GM19397 (cell line): ENCODE measurements around the gene NAA40.

ENCODE experiments used
- ATAC-seq: cut with Tn5 transposase; IDR thresholded peaks from one replicate; pipeline ENCODE4 v1.9.1; 2021; ENCODE audit warnings: mild to moderate bottlenecking, moderate library complexity; ENCODE audit not compliant: unreplicated experiment

The NAA40 gene

DNA sequence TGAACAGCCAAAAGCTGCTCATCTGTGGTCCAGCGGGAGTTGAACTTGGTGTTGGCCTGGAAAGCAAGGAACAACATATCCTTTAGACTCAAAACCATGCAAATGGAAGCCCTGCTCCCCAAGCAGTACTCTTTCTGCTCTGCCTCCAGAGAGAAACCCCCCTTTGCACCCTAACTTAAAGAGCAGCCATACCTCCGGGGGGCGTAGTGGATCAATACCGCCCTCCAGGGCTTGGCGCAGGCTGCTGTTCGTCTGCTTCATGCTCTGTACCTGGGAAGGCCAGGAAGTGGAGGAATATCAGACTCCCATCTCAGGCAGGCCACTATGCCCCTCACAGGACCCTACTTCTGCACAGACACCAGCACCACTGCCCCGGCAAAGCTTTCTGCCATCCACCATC, 26.1 kb upstream of the NAA40 start:
- ATAC-seq: no peak

GRCh38 chr11:63913866-63914830, 24.7 kb upstream of the NAA40 start:
- ATAC-seq: no peak

GRCh38 chr11:63914896-63915691, 23.7 kb upstream of the NAA40 start:
- no peak for ATAC-seq

GRCh38 chr11:63915961-63916836, 22.6 kb upstream of the NAA40 start:
- ATAC-seq: no peak

GRCh38 chr11:63916837-63917691, 21.7 kb upstream of the NAA40 start, which contains the start of gene RCOR2:
TSS of gene RCOR2 (minus strand) at chr11:63917164. CDS start at chr11:63916456, 708 bp downstream.
- ATAC-seq: no peak

- ATAC-seq: no peak
Measured at GRCh38 chr11:63917692-63918506, 20.9 kb upstream of the NAA40 start.

DNA sequence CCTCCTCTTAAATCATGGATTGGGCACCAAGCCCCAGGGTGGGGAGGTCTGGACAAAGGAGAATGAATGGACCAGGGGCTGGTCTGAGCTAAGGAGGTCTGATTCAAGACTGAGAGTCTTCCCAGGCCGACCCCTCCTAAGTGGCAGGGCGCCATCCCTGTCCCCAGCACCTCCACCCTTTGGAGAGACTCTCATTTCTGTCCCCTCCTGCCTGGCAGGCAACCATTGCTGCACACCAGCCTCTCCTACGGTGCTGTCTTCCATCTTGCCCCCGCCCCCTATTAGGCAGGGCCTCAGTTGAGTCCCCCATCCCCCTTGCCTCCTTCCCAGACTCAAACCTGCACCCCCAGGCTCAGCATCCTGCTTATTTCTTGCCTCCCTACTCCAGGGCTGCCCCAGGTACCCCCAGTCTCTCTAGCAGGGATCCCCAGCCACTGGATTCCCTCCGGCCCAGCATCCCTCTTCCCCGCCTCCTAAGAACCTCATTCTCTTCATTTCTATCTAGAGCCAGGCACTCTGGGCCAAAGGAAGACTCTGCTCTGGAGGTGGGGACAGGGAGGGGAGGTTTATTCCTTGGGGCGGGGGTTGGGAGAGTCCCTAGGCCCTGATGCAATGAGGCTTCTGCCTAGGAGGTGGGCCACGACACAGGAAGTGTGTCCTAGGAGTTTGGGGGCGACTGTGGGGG, 20.2 kb upstream of the NAA40 start:
- ATAC-seq: no peak

DNA sequence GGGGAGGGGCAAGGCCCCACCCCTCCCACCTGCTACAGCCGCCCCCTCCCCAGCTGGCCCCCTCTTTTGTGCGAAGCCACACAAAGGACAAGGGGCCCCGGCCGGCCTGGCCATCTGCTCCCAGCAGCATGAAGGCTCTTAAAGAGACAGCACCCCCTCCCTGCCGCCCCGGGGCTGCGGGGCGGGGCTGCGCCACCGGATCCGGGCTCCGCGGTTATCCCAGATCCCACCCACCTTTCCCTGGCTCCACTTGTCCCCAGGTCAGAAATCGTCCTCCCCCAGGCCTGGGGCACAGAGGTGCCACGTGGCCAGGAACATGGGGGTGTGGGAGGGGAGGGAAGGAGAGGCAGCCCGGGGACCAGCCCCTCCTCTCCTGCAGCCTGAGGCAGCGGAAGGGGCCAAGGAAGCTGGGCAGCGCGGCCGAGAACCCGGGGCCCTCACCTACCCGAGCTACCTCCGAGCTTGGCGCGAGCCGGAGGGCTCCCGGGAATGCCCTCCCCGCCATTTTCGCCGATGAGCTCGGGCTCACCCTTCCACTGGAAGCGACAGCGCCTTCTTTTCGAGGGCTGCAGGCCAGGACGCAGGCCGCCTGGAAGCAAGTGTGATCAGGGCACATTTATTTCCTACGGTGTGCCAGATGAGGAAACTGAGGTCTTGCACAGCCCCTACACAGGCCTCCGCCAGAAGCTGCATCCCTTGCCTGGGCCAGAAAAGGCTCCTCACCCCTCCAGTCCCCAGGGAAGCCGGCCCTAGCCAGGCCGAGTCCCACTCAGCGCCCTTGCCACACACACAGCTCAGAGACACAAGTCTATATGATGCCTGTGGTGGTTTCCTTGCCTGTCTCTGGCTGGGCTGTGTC, 19.3 kb upstream of the NAA40 start:
- no peak for ATAC-seq

DNA sequence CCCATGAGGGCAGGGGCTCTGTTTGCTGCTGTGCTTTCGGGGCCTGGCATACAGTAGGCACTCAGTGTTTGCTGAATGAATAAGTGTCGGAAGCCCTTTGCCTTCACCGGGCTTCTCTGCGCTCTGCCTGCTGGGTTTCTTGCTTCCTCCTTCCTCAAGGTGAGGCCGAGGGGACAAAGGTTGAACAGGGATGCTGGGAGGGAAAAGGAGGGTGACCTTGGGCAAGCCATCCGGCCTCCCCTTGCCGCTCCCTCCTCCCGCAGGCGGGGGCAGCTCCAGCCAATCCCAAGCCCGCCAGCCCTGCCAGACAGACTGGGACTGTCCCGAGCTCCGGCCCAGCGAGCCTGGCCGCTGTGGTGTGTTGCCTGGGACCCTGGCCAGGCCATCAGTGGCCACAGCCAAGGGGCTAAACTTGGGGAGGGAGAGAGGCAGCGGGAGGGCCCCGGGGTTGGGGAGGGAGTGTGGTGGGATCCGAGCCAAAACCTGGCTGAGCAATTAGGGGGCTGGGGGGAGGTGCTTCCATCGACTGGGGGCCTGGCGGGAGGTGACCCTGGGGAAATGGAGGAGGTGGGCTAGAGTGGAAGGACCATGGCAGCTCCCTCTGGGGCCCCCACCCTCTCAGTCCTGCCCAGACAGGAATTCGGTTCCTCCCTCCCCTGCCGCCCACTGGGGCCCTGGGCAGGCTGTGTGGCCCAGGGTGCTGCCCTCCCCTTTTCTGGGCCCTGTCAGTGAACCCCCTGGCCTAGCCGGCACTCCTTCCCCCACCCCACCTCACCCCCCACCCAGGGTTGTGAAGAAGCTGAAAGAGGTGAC, 18.5 kb upstream of the NAA40 start:
- ATAC-seq: no peak

GRCh38 chr11:63920939-63921417, 17.8 kb upstream of the NAA40 start:
- ATAC-seq: no peak

DNA sequence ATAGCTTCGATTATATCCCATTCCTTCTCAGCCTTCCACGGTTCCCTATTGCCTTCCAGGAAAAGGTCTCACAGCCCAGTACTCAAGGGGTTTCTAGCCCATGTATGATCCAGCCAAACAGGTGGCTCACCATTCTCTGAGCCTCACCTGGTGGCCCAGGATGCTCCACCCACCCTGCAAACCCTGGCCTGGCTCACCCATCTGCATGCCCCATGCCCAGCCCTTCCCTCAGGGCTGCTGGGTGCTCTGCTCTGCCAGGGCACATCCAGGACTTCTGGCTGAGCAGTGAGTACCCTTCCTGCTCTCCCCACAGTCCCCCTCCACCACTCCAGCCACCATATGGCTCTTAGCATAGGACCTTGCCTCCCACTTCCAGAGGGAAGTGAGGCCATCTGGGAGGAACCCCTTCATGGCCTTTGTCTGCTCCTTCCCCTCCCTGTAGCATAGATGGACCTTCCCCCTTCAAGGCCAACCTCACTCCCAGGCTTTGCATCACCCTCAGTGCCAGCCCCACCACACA, 16.1 kb upstream of the NAA40 start:
- no peak for ATAC-seq

DNA sequence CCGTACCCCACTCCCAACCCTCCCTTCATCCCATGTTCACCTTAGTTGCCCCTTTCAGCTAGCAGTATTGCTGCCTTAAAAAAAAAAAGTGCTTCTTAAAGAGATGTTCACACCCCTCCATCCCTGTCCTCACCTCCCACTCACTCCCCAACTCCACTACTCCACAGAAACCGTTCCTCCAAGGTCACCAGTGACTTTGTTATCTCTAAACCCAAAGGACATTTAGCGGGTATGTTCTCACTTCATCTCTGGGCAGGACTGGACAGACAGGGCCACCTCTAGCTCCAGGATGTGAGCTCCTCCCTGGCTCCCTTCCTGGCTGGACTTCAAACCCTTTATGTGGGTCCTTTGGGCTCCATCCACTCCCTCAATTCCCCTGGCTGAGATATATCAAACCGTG, 15.5 kb upstream of the NAA40 start:
- ATAC-seq: no peak

- no peak for ATAC-seq
Measured at GRCh38 chr11:63929616-63930015, 9.2 kb upstream of the NAA40 start.

DNA sequence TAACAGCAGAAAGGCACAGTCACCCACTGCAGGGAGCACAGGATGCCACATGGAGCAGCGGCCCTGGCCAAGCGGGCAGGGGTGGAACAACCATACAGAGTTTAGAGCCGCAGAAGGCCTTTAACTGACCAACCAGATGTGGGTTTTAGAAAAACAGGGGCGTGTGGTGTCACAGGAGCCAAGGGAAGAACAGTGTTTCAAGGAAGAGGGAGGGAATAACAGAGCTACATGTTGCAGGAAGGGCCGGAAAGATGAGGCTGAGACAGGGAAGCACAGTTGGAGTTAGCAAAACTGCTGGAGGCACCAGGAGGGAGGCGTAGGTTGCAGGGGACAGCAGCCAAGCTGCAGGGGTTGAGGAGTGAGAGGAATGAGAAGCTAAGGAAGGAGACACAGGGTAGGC, 7.8 kb upstream of the NAA40 start:
- ATAC-seq: no peak

DNA sequence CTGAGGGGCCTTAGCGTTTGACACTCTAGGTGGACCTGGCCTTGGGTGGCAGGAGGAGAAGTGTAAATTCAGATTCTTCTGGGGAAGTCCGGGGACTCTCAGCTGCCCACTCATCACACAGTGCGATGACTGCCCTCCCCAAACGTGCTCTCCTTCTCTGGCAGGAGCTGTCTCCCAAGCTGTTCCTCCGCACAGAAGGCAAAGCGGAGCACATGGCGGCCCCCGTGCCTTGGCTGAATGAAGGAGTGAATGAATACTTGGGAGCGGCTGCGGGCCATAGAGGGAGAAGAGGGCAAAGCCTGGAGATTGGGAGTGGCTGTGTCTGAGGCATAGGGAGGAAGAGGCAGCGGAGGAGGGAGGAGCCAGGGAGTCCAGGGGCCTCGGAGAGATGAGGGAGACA, 6.9 kb upstream of the NAA40 start:
- no peak for ATAC-seq

- ATAC-seq: no peak
Measured at GRCh38 chr11:63933459-63933858, 5.3 kb upstream of the NAA40 start.
